Right kidney (tissue), 1 donor: Measurements from ENCODE around the gene EYS.
"Not testable (repeated sequence)": the region's sequence is repeated elsewhere in the genome, so short reads cannot be mapped to it uniquely, and the experiment has no call there.

Experiments
- DNase-seq: peaks from one replicate; pipeline ENCODE4 v3.0.0-alpha.2; 2016

EYS gene

DNA sequence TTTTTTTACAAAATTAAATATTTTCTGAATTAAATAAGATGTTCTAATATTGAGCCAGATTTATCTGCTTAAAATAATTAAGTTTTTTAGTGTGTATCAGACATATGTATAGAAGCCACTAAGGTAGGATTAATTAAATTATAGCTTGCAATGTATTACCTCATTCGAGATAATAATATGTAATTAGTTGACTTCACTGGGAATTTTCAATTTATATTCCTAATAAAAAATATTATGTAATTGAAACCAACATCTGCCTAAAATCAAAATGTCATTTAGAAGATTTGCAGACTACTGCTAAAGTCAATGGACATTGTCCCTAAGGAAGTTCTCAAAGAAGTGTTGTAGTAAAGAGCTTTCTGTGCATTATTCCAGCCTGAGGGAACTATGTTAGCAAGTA is 254.7 kb downstream of the EYS start:
- no peak for DNase-seq

DNA sequence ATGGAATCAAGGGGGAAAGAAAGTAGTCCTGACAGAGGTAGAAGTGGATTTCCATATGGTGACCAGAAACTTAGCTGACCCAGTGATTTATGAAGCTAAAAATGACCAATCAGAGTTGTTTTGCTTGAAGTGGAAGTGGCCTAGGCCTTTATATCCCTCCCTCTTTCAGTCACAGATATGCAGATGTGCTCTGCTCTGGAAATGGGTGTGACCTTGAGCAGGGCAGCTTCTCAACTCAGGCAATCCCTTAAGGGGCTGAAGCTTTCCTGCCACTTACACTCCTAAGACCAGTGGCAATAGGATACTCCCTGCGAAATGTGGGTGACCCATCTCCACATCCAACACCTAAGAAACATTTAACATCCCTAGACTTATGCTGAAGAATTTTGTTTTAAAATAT is 256.6 kb downstream of the EYS start:
- DNase-seq, result no peak

DNA sequence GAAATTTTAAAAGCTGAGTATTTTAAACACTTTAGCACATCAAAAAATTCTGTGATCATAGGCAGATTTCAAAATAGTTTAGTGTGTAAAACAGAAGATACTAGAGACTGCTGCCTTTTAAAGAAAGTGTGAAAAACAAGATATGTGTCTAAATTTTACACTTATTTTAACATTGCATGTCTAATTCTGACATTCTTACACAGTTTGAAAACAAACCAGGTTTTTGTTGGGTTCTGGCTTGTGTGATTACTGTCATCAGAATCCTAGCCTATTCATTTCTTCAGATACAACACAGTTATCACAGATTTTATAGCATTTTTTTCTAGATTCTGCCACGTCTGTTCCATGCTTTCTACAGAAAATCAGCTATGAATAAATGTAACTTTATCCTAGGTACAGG is 257.1 kb downstream of the EYS start:
- no peak for DNase-seq

DNA sequence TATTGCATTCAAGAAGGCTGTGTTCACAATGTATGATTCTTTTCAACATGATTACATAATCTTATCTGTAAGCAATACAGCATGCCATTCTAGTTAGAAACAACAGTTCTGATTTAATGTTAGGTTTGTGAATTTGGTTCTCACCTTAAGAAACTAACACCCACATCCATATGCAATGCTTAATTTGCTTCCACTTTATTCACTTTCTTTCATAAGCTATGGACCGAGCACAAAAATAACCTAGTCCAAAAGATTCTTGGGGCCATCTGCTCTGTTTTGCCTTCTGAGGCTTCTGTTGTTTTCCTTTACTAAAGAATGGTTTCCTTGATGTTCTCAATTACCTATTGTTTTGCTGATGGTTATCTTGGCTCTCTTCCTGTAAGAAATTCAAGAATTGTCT is 258.2 kb downstream of the EYS start:
- no peak for DNase-seq

DNA sequence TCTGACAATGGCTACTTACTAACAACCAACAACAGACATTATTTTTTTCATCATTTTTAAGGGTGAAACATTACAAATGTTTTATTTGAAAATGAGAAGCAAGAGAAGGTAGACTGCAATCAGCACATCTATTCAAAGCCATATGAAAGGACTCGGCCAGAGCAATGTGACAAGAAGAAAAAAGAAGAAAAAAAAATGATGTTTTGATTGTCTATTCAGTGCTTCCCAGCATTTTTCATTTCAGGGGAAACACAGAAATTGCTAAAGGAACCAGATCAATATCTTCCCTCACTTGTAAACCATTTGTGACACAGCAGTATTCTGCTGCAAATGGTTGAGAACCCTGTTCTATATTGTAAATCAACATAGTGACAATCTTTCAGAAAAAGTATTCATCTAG is 270.7 kb downstream of the EYS start:
- no peak for DNase-seq

DNA sequence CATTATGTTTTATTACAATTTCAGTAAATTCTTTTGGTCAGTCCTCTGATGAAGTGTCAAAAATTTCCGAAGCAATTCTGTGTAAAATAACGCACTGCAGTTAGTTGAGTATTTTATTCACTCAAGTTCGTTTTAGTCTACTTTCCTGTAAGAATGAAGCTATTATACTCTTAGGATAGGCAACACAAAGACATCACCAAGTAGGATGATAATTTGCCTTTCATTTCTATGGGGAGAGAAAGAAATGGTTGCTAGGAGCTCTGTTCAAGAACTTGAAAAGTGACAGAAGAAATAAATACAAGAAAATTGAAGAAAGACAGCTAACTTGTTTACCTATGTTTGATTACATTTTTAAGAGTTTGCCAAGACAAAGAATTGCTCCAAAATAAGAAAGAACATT is 290.4 kb downstream of the EYS start:
- DNase-seq, result no peak

DNA sequence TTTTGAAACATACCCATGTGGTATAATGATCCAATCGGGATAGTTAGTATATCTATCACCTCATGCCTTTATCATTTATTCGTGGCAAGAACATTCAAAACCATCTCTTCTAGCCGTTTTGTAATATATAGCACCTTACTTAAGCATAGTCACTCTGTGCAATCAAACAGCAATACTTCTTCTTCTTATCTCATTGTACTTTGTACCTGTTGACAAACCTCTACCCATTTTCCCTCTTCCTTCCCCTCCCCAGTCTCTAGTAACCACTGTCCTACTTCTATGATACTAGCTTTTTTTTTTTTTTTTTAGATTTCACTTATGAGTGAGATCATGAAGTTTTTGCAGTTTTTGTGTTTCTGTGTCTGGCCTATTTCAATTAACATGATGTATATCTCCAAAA is 296.7 kb downstream of the EYS start:
- no peak for DNase-seq

DNA sequence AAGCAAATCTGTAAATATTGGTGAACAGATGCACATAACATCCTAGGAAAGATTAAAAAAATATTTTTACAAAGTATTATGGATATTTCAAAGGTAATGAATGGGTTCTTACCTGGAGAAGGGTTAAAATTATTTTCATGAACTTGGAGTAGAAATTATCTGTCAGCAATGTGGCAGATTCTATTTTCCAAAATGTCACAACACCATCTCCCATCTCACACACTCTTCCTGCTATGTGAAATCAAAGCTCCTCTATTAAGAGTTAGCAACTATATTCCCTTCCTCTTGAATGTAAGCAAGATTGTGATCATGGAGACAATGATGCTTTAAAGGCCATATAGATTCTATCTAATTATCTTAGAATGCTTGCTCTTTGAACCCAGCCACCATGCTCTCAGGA is 304.5 kb downstream of the EYS start:
- no peak for DNase-seq

DNA sequence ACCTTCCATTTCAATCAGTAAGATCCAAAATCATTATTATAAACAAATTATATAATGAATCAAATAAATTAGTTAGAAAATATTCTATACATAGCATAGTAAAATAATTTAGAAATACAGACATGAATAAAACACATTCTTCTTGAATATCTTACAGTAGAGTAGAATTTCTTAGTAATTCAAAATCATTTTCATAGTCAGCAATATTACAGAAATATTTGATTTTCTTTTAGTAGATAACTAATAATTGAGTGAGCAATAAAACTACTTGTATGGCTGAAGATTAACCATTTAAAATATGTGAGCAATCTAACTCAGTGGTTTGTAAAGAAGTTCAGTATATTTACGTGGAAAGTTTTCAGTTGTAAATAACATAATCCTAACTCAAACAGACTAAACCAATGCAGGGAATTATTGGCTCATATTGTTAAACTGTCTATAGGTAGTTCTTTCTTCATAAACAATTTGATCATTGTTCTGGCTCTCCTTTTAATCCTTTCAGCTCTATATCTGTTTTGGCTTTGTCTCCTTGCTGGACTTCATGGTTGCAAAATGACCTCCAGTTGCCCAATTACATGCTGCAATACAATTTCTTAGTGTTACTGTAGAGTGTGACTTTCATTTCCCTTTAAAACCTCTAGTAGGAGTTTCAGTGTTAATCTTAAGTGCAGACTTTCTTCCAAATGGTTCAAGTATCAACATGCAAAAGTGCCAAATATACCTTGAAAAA is 307.5 kb downstream of the EYS start:
- no peak for DNase-seq

DNA sequence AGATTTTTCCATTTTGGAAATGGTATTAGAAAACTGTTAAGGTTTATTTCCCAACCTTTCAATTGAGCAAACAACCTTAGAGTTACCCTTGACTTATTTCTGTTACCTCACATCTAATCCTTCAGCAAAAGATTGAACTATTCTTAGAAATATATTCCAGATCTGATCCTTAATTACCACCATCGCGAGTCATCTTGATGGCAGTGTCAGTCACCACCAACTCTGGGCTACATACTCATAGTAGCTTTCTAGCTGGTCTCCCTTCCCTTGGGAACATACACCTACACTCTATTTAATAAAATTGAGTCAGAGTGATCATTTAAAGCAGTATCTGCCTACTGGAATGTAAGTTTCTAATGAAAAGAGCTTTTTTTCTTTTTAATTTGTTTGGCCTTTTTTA is 308.2 kb downstream of the EYS start:
- no peak for DNase-seq

DNA sequence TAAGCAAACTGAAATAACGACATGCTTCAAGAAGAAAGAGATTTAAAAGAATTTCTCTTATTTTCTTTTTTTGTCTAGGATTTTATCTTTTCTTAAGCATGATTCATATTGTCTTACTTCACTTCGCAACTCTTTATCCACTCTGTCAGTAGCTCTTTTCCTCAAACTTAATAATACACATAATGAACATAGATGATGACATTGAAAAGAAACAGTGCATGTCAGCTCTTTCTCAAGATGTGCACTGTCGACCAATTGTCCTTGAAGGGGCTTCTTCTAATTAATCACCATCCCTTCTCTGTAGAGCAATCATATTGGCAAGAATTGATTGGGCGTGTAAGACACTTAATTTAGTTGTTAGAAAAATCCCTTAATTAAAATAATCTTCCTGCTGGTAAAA is 356.5 kb downstream of the EYS start:
- DNase-seq, result no peak

DNA sequence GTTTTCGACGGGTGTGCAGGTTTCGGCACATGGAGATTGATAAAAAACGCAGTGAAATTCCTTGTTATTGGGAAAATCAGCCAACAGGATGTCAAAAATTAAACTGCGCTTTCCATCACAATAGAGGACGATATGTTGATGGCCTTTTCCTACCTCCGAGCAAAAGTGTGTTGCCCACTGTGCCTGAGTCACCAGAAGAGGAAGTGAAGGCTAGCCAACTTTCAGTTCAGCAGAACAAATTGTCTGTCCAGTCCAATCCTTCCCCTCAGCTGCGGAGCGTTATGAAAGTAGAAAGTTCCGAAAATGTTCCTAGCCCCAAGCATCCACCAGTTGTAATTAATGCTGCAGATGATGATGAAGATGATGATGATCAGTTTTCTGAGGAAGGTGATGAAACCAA is 404.4 kb downstream of the EYS start:
- DNase-seq, result not testable (repeated sequence)

DNA sequence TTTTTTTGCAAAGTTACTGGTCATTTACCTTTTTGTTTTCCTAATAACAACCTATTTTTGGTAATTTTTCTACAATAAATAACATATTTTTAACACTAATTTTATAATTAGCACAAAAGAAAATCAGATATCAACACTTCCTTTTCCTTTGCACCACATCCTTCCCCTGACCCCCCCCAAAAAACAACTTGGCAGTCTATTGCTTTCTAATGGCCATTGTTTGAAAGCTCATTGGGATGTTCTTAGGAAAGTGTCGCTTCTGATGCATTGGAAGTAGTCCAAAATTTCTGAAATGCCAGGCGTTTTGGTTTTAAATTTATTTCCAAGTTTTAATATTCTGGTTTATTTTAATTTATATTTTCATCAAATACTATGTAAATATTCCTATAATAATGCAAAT is 407.8 kb downstream of the EYS start:
- DNase-seq, result no peak

DNA sequence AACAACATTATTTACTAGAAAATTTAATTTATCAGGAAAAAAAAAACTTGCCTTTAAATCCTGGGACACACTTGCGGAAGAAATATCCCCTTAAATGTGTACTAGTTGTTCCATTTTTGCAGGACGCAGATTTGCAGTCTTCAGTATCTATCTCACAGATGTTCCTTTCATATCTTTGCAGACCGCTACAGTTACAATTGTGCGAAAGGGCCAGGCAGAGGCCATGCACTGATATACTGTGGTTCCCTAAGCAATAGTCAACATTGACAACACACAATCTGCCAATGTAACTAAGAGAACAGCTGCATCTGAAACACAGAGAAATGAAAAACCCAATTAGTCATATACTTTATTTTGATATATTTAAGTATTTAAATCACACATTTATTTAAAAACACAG is 411.2 kb downstream of the EYS start:
- DNase-seq, result no peak

DNA sequence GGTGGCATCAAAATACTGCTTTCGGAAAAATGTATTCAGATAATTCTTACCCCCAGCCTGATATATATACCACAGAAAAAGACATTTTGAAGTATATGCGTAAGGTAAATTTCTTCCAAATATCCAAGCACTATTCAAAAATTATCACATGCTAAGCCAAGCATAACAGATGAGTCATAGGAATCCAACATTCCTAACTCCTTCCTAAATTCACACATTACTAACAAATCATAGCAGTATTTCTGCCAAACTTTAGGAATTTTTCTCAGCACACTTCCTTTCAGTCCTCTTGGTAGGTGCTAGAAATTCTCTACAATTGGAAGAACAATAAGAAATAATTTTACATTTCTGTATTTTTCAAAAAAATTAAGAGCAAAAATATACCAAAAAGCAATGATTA is 417.5 kb downstream of the EYS start:
- no peak for DNase-seq

DNA sequence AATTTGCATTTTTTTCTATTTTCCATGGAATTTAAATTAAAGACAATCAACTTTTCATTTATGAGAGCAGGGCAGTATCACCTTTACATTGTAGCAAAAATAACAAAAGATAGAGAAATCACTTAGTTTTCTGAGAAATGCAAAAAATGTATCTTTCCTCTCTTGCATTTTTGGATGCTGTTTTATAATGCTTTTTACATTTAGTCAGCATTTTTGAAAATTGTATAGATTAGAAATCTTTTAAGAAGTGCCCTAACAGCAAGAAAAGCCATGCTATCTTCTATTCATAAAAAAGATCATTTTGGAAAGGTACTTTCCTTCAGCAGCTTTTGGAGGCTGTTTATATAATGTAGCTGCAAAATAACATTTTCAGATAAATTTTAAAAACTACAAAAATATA is 421.8 kb downstream of the EYS start:
- no peak for DNase-seq

DNA sequence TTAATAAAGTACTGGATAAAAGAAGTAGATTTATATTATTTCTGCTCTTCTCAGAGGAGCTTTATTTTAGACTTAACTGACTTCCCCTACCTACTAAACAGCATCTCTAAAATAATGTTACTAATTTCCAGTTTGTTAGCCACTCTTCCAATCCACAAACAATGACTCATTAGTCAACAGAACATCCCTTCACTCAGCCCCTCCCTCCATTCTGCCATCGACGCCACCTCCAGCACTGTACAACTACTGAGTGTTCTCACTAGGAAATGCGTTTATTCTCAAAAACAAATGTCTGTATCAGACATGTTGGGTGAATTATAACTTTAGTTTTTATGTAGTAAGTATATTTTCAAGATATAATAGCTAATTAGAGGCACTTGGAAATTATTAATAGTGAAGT is 427.0 kb downstream of the EYS start:
- no peak for DNase-seq

DNA sequence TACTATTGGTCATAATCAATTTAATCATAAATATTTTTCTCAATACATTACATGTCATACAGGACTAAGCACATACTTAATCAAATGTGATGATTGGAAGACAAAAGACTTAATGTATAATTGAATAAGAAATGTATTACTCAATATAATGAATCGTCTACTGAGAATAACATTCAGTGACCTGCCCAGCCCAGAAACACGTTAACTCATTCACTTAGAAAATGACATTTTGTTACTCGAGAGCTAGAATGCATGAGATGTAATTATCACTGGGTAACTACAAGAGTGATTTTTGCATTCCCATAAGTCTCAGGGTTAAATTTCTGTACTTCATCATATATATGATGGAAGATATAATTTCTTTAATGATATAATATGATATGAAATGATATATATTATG is 444.8 kb downstream of the EYS start:
- DNase-seq, result no peak

DNA sequence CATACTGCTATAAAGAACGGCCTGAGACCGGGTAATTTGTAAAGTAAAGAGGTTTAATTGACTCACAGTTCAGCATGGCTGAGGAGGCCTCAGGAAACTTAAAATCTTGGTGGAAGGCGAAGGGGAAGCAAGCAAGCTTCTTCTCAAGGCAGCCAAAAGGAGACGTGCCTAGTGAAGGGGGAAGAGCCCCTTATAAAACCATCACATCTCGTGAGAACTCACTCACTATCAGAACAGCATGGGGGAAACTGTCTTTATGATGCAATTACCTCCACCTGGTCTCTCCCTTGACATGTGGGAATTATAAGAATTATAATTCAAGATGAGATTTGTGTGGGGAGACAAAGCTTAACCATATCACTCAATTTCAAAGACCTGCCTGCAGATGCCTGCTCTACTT is 447.0 kb downstream of the EYS start:
- DNase-seq, result no peak

DNA sequence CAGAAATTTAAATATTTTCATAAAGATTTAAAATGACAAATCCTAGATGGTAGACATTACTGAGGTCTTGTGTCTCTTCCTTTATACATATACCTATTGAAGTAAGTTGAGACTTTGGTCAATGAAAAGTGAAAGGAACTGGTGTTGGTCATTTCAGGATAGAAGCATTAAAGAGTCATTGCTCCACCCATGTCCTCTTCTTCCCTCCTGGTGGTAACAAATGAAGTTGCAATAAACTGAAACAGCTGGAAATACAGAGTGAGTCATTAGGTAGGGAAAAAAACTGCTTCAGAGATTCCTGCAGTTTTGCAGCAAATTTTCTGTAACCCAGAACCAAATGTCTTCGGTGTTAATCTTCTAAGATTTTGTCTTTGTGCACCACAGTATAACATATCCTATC is 448.0 kb downstream of the EYS start:
- no peak for DNase-seq

DNA sequence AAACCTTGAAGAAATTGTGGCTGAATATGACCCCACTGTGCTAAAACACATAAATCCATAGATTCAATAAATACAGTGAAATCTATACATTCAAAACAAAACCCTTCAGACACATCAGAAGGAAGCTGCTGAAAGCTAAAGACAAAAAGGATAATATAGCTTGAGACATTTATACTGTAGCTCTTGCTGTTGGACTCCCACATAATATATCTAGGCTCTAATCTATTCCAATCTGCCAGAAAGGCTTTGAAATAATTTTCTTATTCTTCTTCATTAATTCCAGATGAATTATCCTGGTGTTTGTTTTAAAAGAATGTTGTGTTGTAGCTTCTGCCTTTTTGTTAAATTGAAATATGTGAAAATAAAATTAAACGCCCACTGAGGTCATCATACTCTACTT is 454.0 kb downstream of the EYS start:
- no peak for DNase-seq

DNA sequence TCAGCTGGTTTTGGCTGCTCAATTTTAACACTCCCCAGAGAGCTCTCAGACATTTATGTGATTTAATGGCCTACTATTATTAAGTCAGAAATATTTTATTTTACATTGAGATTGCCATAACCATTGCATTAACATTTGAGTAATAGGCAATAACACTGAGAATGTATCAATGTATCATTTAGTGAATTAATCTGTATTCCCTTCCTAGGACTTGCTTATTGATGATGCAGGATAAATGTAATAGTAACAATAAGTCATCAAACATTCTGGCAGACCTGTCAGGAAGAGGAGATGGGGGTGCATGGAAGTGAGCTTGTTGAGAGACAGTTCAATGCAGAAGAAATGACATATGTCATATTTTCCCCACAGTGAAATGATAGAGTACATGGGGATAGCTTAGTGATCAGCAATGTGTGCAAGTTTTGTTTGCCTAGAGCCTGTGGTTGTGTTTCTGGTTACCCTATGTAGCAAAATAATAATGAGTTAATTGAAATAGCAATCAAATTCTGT is 458.9 kb downstream of the EYS start:
- DNase-seq, result no peak

DNA sequence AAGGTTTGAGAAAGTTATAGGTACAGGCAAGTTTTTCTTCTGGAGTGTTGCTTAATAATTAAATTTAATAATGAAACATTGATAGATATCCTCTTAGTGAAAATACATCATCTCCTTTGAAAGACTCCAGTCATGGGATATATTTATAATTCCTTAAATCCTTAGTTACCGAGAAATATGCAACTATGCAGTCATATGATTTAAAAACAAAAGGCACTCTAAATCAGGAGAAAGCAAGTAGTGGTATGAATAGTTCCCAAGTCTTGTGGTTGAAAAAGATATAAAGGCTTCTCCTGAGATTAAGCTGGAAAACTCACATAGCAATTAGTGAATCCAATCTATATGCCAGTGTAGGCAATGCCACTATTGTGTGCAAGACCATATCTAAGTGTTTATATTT is 475.4 kb downstream of the EYS start:
- no peak for DNase-seq

DNA sequence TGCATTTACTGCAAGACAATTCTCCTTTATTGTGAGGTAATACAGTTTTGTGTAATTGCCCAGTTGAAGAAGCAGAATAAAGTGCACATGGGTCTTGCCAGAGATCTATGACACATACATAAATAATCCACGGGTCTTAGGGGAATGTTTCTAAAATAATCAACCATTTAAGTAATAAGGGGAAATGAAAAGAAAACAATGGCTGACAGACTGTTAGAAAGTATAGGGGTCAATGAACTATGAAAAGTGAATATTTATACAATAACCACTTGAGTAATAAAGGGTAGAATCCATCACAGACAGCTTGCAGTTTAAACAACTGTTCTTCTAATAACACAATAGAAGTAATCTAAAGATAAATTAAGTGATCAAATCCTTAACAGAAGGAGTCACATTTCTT is 477.2 kb downstream of the EYS start:
- no peak for DNase-seq

DNA sequence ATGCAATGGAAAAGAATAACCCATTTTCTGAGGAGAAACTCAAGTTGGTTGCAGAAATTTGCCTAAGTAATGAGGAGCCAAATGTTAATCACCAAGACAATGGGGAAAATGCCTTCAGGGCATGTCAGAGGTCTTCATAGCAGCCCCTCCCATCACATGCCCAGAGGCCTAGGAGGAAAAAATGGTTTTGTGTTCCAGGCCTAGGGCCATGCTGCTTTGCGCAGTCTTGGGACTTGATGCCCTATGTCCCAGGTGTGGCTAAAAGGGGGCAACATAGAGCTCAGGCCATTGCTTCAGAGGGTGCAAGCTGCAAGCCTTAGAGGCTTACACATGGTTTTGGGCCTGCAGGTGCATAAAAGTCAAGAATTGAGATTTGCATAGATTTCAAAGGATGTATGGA is 485.9 kb downstream of the EYS start:
- no peak for DNase-seq
